Measurements from ENCODE around the gene ADGRB3. TPM values are rescaled to one million over a fixed set of nuclear protein-coding genes. Genes with fewer than 3 reads are reported as not detected.

ADGRB3 gene
- polyA plus RNA-seq, 1 experiment = not detected

DNA sequence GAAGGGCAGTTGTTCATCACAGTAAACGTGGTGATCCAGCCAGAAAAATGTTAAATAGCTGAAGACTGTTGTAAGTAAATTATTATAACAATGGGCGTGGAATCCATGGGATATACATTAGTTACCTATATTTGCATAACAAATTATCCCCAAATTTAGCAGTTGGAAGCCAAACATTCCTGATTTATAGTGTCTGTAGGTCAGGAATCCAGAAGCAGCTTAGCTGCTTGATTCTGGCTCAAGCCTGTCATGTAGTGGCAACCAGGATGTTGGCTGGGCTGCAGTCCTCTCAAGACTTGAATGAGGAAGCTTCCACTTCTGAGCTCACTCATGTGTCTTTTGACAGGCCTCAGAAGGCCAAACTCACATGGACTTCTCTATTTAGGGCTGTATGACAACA is 6.9 kb upstream of the ADGRB3 start:
- Histone ChIP-seq H3K27ac (ENCODE audit: low read depth, low read length) (no peak overlapping the region), H3K4me3 (ENCODE audit: low read depth, low read length) (no peak overlapping the region), H3K9me3 (ENCODE audit: control insufficient read depth, insufficient read depth, low read length) (no peaks in the 10 kb centered on the region), H3K27me3 (ENCODE audit: control insufficient read depth, insufficient read depth, low read length) (no peaks in the 10 kb centered on the region)
- no peak for DNase-seq (ENCODE audit: low read depth, low spot score)
- TF ChIP-seq, protein P1, sequence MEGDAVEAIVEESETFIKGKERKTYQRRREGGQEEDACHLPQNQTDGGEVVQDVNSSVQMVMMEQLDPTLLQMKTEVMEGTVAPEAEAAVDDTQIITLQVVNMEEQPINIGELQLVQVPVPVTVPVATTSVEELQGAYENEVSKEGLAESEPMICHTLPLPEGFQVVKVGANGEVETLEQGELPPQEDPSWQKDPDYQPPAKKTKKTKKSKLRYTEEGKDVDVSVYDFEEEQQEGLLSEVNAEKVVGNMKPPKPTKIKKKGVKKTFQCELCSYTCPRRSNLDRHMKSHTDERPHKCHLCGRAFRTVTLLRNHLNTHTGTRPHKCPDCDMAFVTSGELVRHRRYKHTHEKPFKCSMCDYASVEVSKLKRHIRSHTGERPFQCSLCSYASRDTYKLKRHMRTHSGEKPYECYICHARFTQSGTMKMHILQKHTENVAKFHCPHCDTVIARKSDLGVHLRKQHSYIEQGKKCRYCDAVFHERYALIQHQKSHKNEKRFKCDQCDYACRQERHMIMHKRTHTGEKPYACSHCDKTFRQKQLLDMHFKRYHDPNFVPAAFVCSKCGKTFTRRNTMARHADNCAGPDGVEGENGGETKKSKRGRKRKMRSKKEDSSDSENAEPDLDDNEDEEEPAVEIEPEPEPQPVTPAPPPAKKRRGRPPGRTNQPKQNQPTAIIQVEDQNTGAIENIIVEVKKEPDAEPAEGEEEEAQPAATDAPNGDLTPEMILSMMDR (IDR thresholded peaks at IDR 0.05; ENCODE audit: low read depth, low read length) = no peak
- CTCF ChIA-PET = no interaction called here
- POLR2A ChIA-PET = no interaction called here

DNA sequence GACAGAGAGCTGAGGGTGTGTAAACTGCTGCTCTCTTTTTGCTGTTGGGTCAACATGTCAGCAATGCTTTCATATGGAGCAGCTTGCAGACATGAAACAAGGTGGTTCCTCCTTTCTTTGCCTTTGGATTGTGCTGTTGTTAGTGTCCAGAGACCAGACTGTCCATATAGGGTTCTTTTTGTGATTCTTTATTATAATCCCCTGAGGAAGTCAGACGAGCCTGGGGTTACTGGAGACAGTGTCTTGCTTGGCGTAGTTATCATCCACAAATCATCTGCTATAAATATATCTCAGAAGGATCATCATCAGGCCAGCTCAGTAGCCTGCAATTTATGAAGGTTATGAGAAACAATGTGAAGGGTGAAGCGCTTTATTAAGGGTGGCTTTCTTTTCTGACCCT is 2.3 kb upstream of the ADGRB3 start:
- TF ChIP-seq, protein P1 (IDR thresholded peaks at IDR 0.05; ENCODE audit: low read depth, low read length) = no peak
- ChIA-PET CTCF (no interaction called here), POLR2A (no interaction called here)
- DNase-seq (ENCODE audit: low read depth, low spot score) = no peak
- Histone ChIP-seq H3K9me3 (ENCODE audit: control insufficient read depth, insufficient read depth, low read length) (no peaks in the 10 kb centered on the region), H3K4me3 (ENCODE audit: low read depth, low read length) (no peak overlapping the region), H3K27ac (ENCODE audit: low read depth, low read length) (no peak overlapping the region), H3K27me3 (ENCODE audit: control insufficient read depth, insufficient read depth, low read length) (peaks cover 22% of the 10 kb centered on the region)

DNA sequence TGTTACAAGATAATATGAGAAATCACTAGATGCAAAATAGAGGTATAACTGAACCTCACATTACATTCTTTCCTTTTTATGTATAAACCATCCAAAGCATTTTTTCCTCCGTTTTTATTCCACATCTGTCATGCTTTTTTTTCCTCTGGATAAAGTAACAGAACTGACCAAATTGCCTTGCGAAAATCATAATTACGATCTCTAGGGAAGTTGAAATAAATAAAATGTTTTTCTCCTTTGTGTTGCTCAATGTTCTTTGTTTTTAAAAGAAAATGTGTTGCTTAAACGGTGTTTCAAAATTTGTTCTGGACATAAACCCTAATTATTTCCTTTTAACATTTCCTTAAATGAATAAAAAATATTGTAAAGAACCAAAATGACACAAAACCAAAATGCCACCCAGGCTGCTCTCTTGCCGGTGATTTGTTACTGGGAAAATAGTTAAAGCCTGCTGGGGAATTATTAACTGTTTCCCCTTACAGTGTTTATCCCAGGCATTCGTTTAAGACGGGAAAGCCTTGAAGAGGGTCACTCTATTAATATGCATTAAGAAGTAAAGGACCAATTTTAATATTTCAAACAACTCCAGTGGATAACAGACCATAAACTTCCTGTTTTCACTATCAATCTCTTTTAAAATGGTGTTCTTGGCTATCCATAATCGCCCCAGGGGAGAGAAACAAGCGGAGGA is 1.7 kb upstream of the ADGRB3 start:
- ChIA-PET POLR2A (no interaction called here), CTCF (no interaction called here)
- DNase-seq (ENCODE audit: low read depth, low spot score) = no peak
- Histone ChIP-seq H3K27me3 (ENCODE audit: control insufficient read depth, insufficient read depth, low read length) (peaks cover 22% of the 10 kb centered on the region), H3K27ac (ENCODE audit: low read depth, low read length) (no peak overlapping the region), H3K9me3 (ENCODE audit: control insufficient read depth, insufficient read depth, low read length) (no peaks in the 10 kb centered on the region), H3K4me3 (ENCODE audit: low read depth, low read length) (no peak overlapping the region)
- TF ChIP-seq, protein P1 (IDR thresholded peaks at IDR 0.05; ENCODE audit: low read depth, low read length) = no peak

DNA sequence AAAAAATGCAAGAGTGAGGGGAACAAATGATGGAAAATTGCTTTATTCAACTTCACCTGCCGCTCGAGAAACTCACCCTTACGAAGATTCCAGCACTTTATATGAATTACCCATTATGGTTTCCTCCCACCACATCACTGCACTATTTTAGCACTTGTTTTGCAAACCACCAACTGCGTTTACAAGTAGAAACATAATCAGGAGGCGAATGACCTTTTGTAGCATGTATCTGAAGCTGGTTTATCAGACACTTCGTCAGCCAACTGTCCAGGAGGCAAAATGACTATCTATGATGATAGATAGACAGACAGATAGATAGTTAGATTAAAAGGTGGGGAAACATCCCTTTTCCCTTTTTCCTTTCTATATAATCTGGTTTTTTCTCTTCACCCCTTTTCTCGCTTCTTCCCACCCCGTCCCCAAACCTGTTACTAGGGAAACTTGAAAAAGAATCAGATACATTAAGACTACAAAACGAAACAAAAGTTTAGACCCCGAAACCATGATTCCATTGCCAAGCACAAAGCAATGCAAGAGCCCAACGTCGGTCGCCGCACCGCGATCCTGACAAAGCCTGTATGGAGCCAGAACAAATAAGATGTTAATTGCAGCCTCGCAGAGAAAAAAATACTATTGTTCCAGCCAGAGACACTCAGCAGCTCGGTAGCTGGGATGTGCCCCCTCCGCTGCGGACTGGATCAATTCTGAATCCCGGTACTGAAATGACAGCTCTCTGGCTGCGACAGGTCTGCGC is 933 bp upstream of the ADGRB3 start:
- Histone ChIP-seq H3K4me3 (ENCODE audit: low read depth, low read length) (peak overlapping the region; percentile 65), H3K27ac (ENCODE audit: low read depth, low read length) (no peak overlapping the region), H3K9me3 (ENCODE audit: control insufficient read depth, insufficient read depth, low read length) (no peaks in the 10 kb centered on the region), H3K27me3 (ENCODE audit: control insufficient read depth, insufficient read depth, low read length) (peaks cover 22% of the 10 kb centered on the region)
- ChIA-PET POLR2A (no interaction called here), CTCF (no interaction called here)
- TF ChIP-seq, protein P1 (IDR thresholded peaks at IDR 0.05; ENCODE audit: low read depth, low read length) = no peak
- no peak for DNase-seq (ENCODE audit: low read depth, low spot score)

DNA sequence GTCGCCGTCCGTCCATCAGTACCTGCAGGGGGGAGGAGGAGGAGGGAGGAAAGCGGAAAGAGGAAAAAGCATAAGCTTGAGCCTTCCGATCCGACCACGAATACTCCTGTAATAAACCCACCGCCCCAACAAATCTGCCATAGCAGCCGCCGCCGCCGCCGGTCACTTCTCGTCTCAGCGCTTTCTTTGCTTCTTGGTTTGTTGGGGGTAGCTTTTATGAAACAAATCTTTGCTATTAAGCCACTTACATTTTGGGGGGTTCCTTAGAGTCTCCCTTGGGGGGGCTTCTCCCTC is 277 bp downstream of the ADGRB3 start:
- peaks cover 22% of the 10 kb centered on the region for H3K27me3 ChIP-seq (ENCODE audit: control insufficient read depth, insufficient read depth, low read length)
- TF ChIP-seq, protein P1 (IDR thresholded peaks at IDR 0.05; ENCODE audit: low read depth, low read length) = no peak
- H3K4me3 ChIP-seq (ENCODE audit: low read depth, low read length) = peak overlapping the region; percentile 65
- H3K27ac ChIP-seq (ENCODE audit: low read depth, low read length) = no peak overlapping the region
- CTCF ChIA-PET = interaction anchor here (0.6 to 0.9 kb wide), 3 partner anchors 17 to 1699 kb away, joined by 4 to 7 read pairs (median 4); no protein-coding TSS in a partner anchor
- POLR2A ChIA-PET = no interaction called here
- no peak for DNase-seq (ENCODE audit: low read depth, low spot score)
- no peaks in the 10 kb centered on the region for H3K9me3 ChIP-seq (ENCODE audit: control insufficient read depth, insufficient read depth, low read length)
